GM06990 (cell line): ENCODE measurements around the gene MGA.

ENCODE experiments used
- DNase-seq: peaks from one replicate; pipeline ENCODE4 v3.0.0-alpha.2; 2011; ENCODE audit not compliant: insufficient read length; ENCODE audit errors: extremely low read depth
- H3K27me3 ChIP-seq: replicated peaks from 2 replicates; pipeline ENCODE4 v1.6.0; 2011; ENCODE audit warnings: low read length; ENCODE audit not compliant: control insufficient read depth, insufficient read depth
- H3K36me3 ChIP-seq: 2 replicates; pipeline ENCODE4 v1.5.1; 2011; ENCODE audit warnings: low read length; ENCODE audit not compliant: control insufficient read depth, insufficient read depth
- H3K4me3 ChIP-seq: replicated peaks from 2 replicates; pipeline ENCODE4 v1.5.1; 2011; ENCODE audit warnings: low read depth, mild to moderate bottlenecking, control low read depth, low read length
- CTCF ChIP-seq: IDR thresholded peaks from 2 replicates; pipeline ENCODE4 v1.5.1; 2011; ENCODE audit warnings: low read length, control low read depth, mild to moderate bottlenecking, inconsistent platforms; ENCODE audit not compliant: insufficient read depth, poor library complexity, severe bottlenecking

MGA gene

GRCh38 chr15:41778521-41778920 is 118.3 kb downstream of the MGA start:
- no peak overlapping the region for H3K4me3 ChIP-seq
- no peak for DNase-seq
- no peaks in the 10 kb centered on the region for H3K27me3 ChIP-seq
- H3K36me3 ChIP-seq = no peaks in the 10 kb centered on the region
- no peak for TF ChIP-seq CTCF

- no peaks in the 10 kb centered on the region for H3K36me3 ChIP-seq
- H3K27me3 ChIP-seq = no peaks in the 10 kb centered on the region
- DNase-seq = no peak
- no peak overlapping the region for H3K4me3 ChIP-seq
- TF ChIP-seq CTCF = no peak
Measured at GRCh38 chr15:41779662-41780157, 119.5 kb downstream of the MGA start.

GRCh38 chr15:41780266-41780665 is 120.1 kb downstream of the MGA start:
- Histone ChIP-seq H3K27me3 (no peaks in the 10 kb centered on the region), H3K4me3 (no peak overlapping the region), H3K36me3 (no peaks in the 10 kb centered on the region)
- DNase-seq = no peak
- TF ChIP-seq CTCF = no peak

- Histone ChIP-seq H3K36me3 (no peaks in the 10 kb centered on the region), H3K4me3 (no peak overlapping the region), H3K27me3 (no peaks in the 10 kb centered on the region)
- no peak for DNase-seq
- no peak for TF ChIP-seq CTCF
Measured at GRCh38 chr15:41780727-41781126, 120.5 kb downstream of the MGA start.

GRCh38 chr15:41782371-41783282 is 122.4 kb downstream of the MGA start:
- no peak overlapping the region for H3K4me3 ChIP-seq
- H3K36me3 ChIP-seq = no peaks in the 10 kb centered on the region
- no peak for DNase-seq
- no peaks in the 10 kb centered on the region for H3K27me3 ChIP-seq
- no peak for TF ChIP-seq CTCF
